IMR-90 (cell line): ENCODE data around the gene USP47. TPM values are rescaled to one million over a fixed set of nuclear protein-coding genes. Genes with fewer than 3 reads are reported as not detected.

Experiments
- ATAC-seq: fragments of 200-7000 bp; cut with Tn5 transposase; 2 replicates; pipeline ENCODE4 v1.9.1; 2020; ENCODE audit warnings: low read depth, mild to moderate bottlenecking, moderate library complexity
- BruUV-seq: library from RNA; stranded (reverse); fragments of 400-500 nt; replicated peaks from 2 replicates; lab custom pipeline; 2021; lab: Mats Ljungman, UMichigan
- CTCF ChIA-PET: fragments of 300-600 bp; formaldehyde crosslinking; extraction: SDS; loops from one replicate; lab custom pipeline; 2021; ENCODE audit warnings: antibody characterized with exemption; lab: Yijun Ruan, JAX
- POLR2A ChIA-PET: fragments of 300-600 bp; sonication (Branson Sonifier 250); formaldehyde crosslinking; loops from one replicate; lab custom pipeline; 2022; ENCODE audit warnings: antibody characterized with exemption; ENCODE audit not compliant: unreplicated experiment; lab: Charles Lee
- DNase-seq: peaks from one replicate; pipeline ENCODE4 v3.0.0; 2013
- H2AFZ ChIP-seq: replicated peaks from 2 replicates; pipeline ENCODE3; 2013; ENCODE audit warnings: low read length, mild to moderate bottlenecking; ENCODE audit not compliant: poor library complexity
- H2AK5ac ChIP-seq: 2 replicates; pipeline ENCODE4 v1.6.1; 2013; ENCODE audit warnings: low read depth, low read length, inconsistent platforms
- H2AK9ac ChIP-seq: replicated peaks from 2 replicates; pipeline ENCODE3; 2013; ENCODE audit warnings: mild to moderate bottlenecking, low read depth, low read length, moderate library complexity; ENCODE audit not compliant: poor library complexity
- H2BK120ac ChIP-seq: 2 replicates; pipeline ENCODE4 v1.6.1; 2013; ENCODE audit warnings: low read depth, low read length, inconsistent platforms
- H2BK15ac ChIP-seq: 3 replicates; pipeline ENCODE4 v1.6.1; 2013; ENCODE audit warnings: low read depth, low read length, inconsistent platforms
- H2BK20ac ChIP-seq: 2 replicates; pipeline ENCODE4 v1.6.1; 2013; ENCODE audit warnings: low read depth, mild to moderate bottlenecking, inconsistent platforms, low read length, moderate library complexity
- H2BK5ac ChIP-seq: 2 replicates; pipeline ENCODE4 v1.6.1; 2013; ENCODE audit warnings: mild to moderate bottlenecking, low read depth, low read length, inconsistent platforms; ENCODE audit not compliant: poor library complexity, severe bottlenecking
- H3K14ac ChIP-seq: replicated peaks from 2 replicates; pipeline ENCODE4 v1.6.1; 2013; ENCODE audit warnings: low read depth, low read length, inconsistent platforms
- H3K18ac ChIP-seq: 2 replicates; pipeline ENCODE4 v1.6.1; 2013; ENCODE audit warnings: low read depth, low read length, control low read depth
- H3K23ac ChIP-seq: 2 replicates; pipeline ENCODE4 v1.6.1; 2013; ENCODE audit warnings: low read depth, low read length, inconsistent platforms
- H3K27ac ChIP-seq: 2 replicates; pipeline ENCODE4 v1.5.1; 2013; ENCODE audit warnings: mild to moderate bottlenecking, control low read depth, low read length; ENCODE audit not compliant: insufficient read depth
- H3K27me3 ChIP-seq: 2 replicates; pipeline ENCODE4 v1.6.1; 2013; ENCODE audit warnings: low read length; ENCODE audit not compliant: control insufficient read depth, insufficient read depth
- H3K36me3 ChIP-seq: 2 replicates; pipeline ENCODE4 v1.6.1; 2013; ENCODE audit warnings: low read length, mixed read lengths; ENCODE audit not compliant: control insufficient read depth, insufficient read depth
- H3K4ac ChIP-seq: 2 replicates; pipeline ENCODE4 v1.6.1; 2013; ENCODE audit warnings: low read depth, low read length, inconsistent platforms
- H3K4me1 ChIP-seq: 2 replicates; pipeline ENCODE4 v1.6.1; 2013; ENCODE audit warnings: low read length, mixed read lengths; ENCODE audit not compliant: control insufficient read depth, insufficient read depth
- H3K4me2 ChIP-seq: 2 replicates; pipeline ENCODE4 v1.6.1; 2013; ENCODE audit warnings: low read depth, mild to moderate bottlenecking, control low read depth, low read length, moderate library complexity
- H3K4me3 ChIP-seq: 2 replicates; pipeline ENCODE4 v1.5.1; 2013; ENCODE audit warnings: low read depth, mild to moderate bottlenecking, control low read depth, low read length, moderate library complexity; ENCODE audit not compliant: insufficient read depth
- H3K56ac ChIP-seq: 2 replicates; pipeline ENCODE4 v1.6.1; 2013; ENCODE audit warnings: low read length, inconsistent platforms; ENCODE audit not compliant: insufficient read depth; ENCODE audit errors: extremely low read depth
- H3K79me1 ChIP-seq, 2 experiments: 2 replicates each; pipeline ENCODE4 v1.6.1; 2013; ENCODE audit warnings: low read length in 2 of 2, inconsistent platforms in 1 of 2, low read depth in 1 of 2
- H3K9ac ChIP-seq: 2 replicates; pipeline ENCODE4 v1.6.1; 2013; ENCODE audit warnings: low read depth, low read length, control low read depth
- H3K9me1 ChIP-seq: 2 replicates; pipeline ENCODE4 v1.6.1; 2013; ENCODE audit warnings: low read length, inconsistent platforms; ENCODE audit not compliant: insufficient read depth
- H3K9me3 ChIP-seq: 2 replicates; pipeline ENCODE4 v1.6.1; 2013; ENCODE audit warnings: low read length; ENCODE audit not compliant: control insufficient read depth, insufficient read depth
- H4K20me1 ChIP-seq: 2 replicates; pipeline ENCODE4 v1.6.1; 2013; ENCODE audit warnings: low read length, inconsistent platforms; ENCODE audit not compliant: insufficient read depth
- H4K5ac ChIP-seq: 2 replicates; pipeline ENCODE4 v1.6.1; 2013; ENCODE audit warnings: mild to moderate bottlenecking, low read depth, low read length, control low read depth
- H4K8ac ChIP-seq, 2 experiments: 2 replicates each; pipeline ENCODE4 v1.6.1; 2013; ENCODE audit warnings: low read depth in 2 of 2, low read length in 2 of 2, control low read depth in 1 of 2, inconsistent platforms in 1 of 2
- H4K91ac ChIP-seq: 2 replicates; pipeline ENCODE4 v1.6.1; 2013; ENCODE audit warnings: low read depth, low read length, inconsistent platforms; ENCODE audit not compliant: insufficient read depth
- CEBPB ChIP-seq: IDR thresholded peaks from 2 replicates; pipeline ENCODE4 v1.6.1; 2012; ENCODE audit warnings: low read depth, low read length, improper control_type of control experiment
- CTCF ChIP-seq: conservative IDR thresholded peaks from 2 replicates; pipeline ENCODE4 v1.5.1; 2012; ENCODE audit warnings: mild to moderate bottlenecking, low read depth, low read length, improper control_type of control experiment
- ELK1 ChIP-seq: fragments of 150-350 bp; IDR thresholded peaks from 2 replicates; pipeline ENCODE4 v1.6.1; 2016; ENCODE audit warnings: low read depth, mild to moderate bottlenecking, low read length, moderate library complexity, borderline replicate concordance
- MAFK ChIP-seq: IDR thresholded peaks from 2 replicates; pipeline ENCODE4 v1.6.1; 2012; ENCODE audit warnings: low read depth, low read length, improper control_type of control experiment
- MXI1 ChIP-seq: IDR thresholded peaks from 2 replicates; pipeline ENCODE4 v1.6.1; 2012; ENCODE audit warnings: low read depth, mild to moderate bottlenecking, low read length, moderate library complexity, borderline replicate concordance
- POLR2A ChIP-seq: IDR thresholded peaks from 2 replicates; pipeline ENCODE4 v1.6.1; 2012; ENCODE audit warnings: mild to moderate bottlenecking, low read depth, low read length
- RAD21 ChIP-seq: IDR thresholded peaks from 2 replicates; pipeline ENCODE4 v1.6.1; 2012; ENCODE audit warnings: low read length, improper control_type of control experiment
- RFX5 ChIP-seq: IDR thresholded peaks from 2 replicates; pipeline ENCODE4 v1.8.0; 2012; ENCODE audit warnings: low read depth, mild to moderate bottlenecking, low read length, moderate library complexity
- SMC3 ChIP-seq: fragments of 150-350 bp; IDR thresholded peaks from 2 replicates; pipeline ENCODE4 v1.6.1; 2016; ENCODE audit warnings: low read depth, mild to moderate bottlenecking, antibody characterized with exemption, low read length, moderate library complexity
- WGBS, 2 experiments: methylation state at CpG; one replicate each; pipeline versions ENCODE4 v1.1.5 to v1.1.7; 2013; ENCODE audit warnings: missing lambda C conversion rate in 2 of 2; ENCODE audit not compliant: insufficient read length in 1 of 2; ENCODE audit errors: extremely low coverage in 2 of 2; 5-methylcytosine and 5-hydroxymethylcytosine counted together
- dilution Hi-C: fragments of 300-500 bp; cut with HindIII; formaldehyde crosslinking; loops from one replicate; pipeline ENCODE4 v1.14.3; 2018; ENCODE audit warnings: low sequenced_read_pairs; ENCODE audit not compliant: unreplicated experiment
- in situ Hi-C: fragments of 300-500 bp; cut with MboI; formaldehyde crosslinking; loops from 3 replicates; pipeline ENCODE4 v1.14.3; 2019; ENCODE audit warnings: low sequenced_read_pairs, inconsistent platforms, mixed read lengths
- intact Hi-C: fragments of 100-400 bp; cut with micrococcal nuclease; formaldehyde crosslinking; loops from 2 replicates; pipeline ENCODE4 v1.10.0; 2022
- polyA plus RNA-seq, 3 experiments: library from polyadenylated mRNA; depleted of rRNA; stranded (reverse); fragments of >200 nt; gene quantifications; 2 replicates each; pipeline ENCODE4 v1.2.3, GENCODE V29; 2012; ENCODE audit warnings: low replicate concordance in 1 of 3
- total RNA-seq: library from RNA; depleted of rRNA; stranded (reverse); fragments of >200 nt; gene quantifications from 2 replicates; pipeline ENCODE4 v1.2.3, GENCODE V29; 2012

The USP47 gene
- total and polyA plus RNA-seq, 2 of the 4 experiments (the other 2 are of a cell fraction): 15.0 to 110 TPM

- WGBS, 2 experiments: 100% methylated on average over 1 of the region's 11 CpGs; no CpG with 5 or more reads in 1 of the 2 experiments
Observed at GRCh38 chr11:11996321-11997048, 154.7 kb downstream of the USP47 start.

More at GRCh38 chr11:11996321-11997048, 154.7 kb downstream of the USP47 start:
- Histone ChIP-seq H3K79me1 (peaks cover 32 to 81% of the 10 kb centered on the region in 2 experiments), H3K9me1 (peaks cover 23% of the 10 kb centered on the region), H3K4me3 (no peak overlapping the region), H3K4ac (peak overlapping the region; percentile 20; the same call in 1 of the 2 replicates), H3K36me3 (peaks cover 50% of the 10 kb centered on the region), H3K23ac (no peak overlapping the region), H2BK120ac (no peak overlapping the region), H2BK15ac (no peak overlapping the region), H2BK20ac (no peak overlapping the region), H2AFZ (no peak overlapping the region), H4K91ac (peak overlapping the region; percentile 12; the same call in 1 of the 2 replicates), H3K9ac (no peak overlapping the region), H3K27me3 (no peaks in the 10 kb centered on the region), H3K14ac (no peak overlapping the region), H3K27ac (no peak overlapping the region), H3K18ac (no peak overlapping the region), H3K4me2 (no peak overlapping the region), H2BK5ac (peak overlapping the region; percentile 7), H4K8ac (no peak overlapping the region), H4K20me1 (no peaks in the 10 kb centered on the region; the same call in 1 of the 2 replicates), H3K56ac (no peak overlapping the region), H2AK9ac (no peak overlapping the region), H3K4me1 (peaks cover 19% of the 10 kb centered on the region), H4K5ac (no peak overlapping the region), H3K9me3 (no peaks in the 10 kb centered on the region), H2AK5ac (peak overlapping the region; percentile 38; the same call in 1 of the 2 replicates)
- in situ Hi-C loops: no loop called here
- dilution Hi-C loops: no loop called here
- ATAC-seq: no peak
- DNase-seq: no peak
- CTCF ChIA-PET: no interaction called here
- TF ChIP-seq POLR2A (no peak), RFX5 (no peak), MXI1 (no peak), SMC3 (no peak), CEBPB (no peak), ELK1 (no peak), RAD21 (no peak), CTCF (no peak), MAFK (no peak)
- intact Hi-C loops: no loop called here
- POLR2A ChIA-PET: no interaction called here
- no TSS peak for BruUV-seq
